K562 (cell line): ENCODE data around the gene TNIK. TPM values are rescaled to one million over a fixed set of nuclear protein-coding genes. Genes with fewer than 3 reads are reported as not detected.

ENCODE experiments used
- ATF3 ChIP-seq, 2 experiments: fragments of 450-650 bp in 1 of 2; sonication (generic) in 1 of 2; formaldehyde crosslinking in 1 of 2; IDR thresholded peaks in 1 of 2; conservative IDR thresholded peaks in 1 of 2; 2 replicates each; pipeline versions ENCODE4 v1.6.1 to v1.8.1; 2016 to 2023; ENCODE audit warnings: mild to moderate bottlenecking in 2 of 2, moderate library complexity in 2 of 2, inconsistent platforms in 1 of 2, missing genetic modification reagents in 1 of 2
- FOSL1 ChIP-seq: fragments of 200-800 bp; sonication (Bioruptor generic); conservative IDR thresholded peaks from 2 replicates; pipeline ENCODE4 v1.6.1; 2016; ENCODE audit warnings: missing genetic modification characterization, missing compliant biosample characterization
- GTF2F1 ChIP-seq: IDR thresholded peaks from 2 replicates; pipeline ENCODE4 v1.6.1; 2011; ENCODE audit warnings: low read depth, low read length, improper control_type of control experiment
- MEIS2 ChIP-seq: fragments of 450-650 bp; IDR thresholded peaks from 2 replicates; pipeline ENCODE4 v1.6.1; 2014; ENCODE audit warnings: mild to moderate bottlenecking; ENCODE audit not compliant: partially characterized antibody
- PKNOX1 ChIP-seq: fragments of 450-650 bp; IDR thresholded peaks from 2 replicates; pipeline ENCODE4 v1.6.1; 2016
- ZNF507 ChIP-seq: conservative IDR thresholded peaks from 2 replicates; pipeline ENCODE4 v1.6.1; 2017; ENCODE audit warnings: missing genetic modification characterization, missing compliant biosample characterization
- polyA plus RNA-seq, 8 experiments: library from polyadenylated mRNA; depleted of rRNA in 4 of 8; stranded (reverse) in 5 of 8; unstranded in 3 of 8; fragments of >200 nt; fragmentation: Nextera tagmentation in 2 of 8; fragmentation: Illumina TruSeq in 1 of 8; extraction: Ambion mirVana in 2 of 8; extraction: Trizol in 1 of 8; gene quantifications; 2 replicates each; pipeline versions ENCODE4 v1.2.1 to v1.2.3, GENCODE V29; 2011 to 2014; ENCODE audit warnings: inconsistent platforms in 1 of 8, missing spikeins in 1 of 8
- total RNA-seq, 7 experiments: library from RNA; depleted of rRNA in 6 of 7; stranded (reverse); fragments of >200 nt in 6 of 7; fragmentation: Illumina TruSeq in 2 of 7; extraction: Trizol in 2 of 7; gene quantifications; 2 replicates each; pipeline versions ENCODE4 v1.2.1 to v1.2.3, GENCODE V29; 2011 to 2021; ENCODE audit warnings: low replicate concordance in 1 of 7

Gene TNIK
- total and polyA plus RNA-seq, 9 of the 15 experiments (the other 6 are each of a cell fraction or from before 2014, with no cell fraction given) = 6.6 to 39.0 (median 24.7) TPM

- TF ChIP-seq ZNF507 (tag) = no peak
- 0 out of 2 replicates have a peak, but pooled peaks have one; percentile 8 for TF ChIP-seq PKNOX1
- TF ChIP-seq MEIS2 = peak; percentile 73
- TF ChIP-seq ATF3 (IDR thresholded peaks at IDR 0.05) = 0 out of 2 replicates have a peak, but pooled peaks have one; percentile 26
- no peak for TF ChIP-seq ATF3 (CRISPR knock-in tag; conservative IDR thresholded peaks at IDR 0.05)
- no peak for TF ChIP-seq GTF2F1
- peak; percentile 65 for TF ChIP-seq FOSL1 (tag)
- TF ChIP-seq, all 486 proteins: peak for 5
Measured at GRCh38 chr3:171354706-171355582, 105.3 kb downstream of the TNIK start (continued).
